ENCODE measurements around the gene LARGE1. TPM values are rescaled to one million over a fixed set of nuclear protein-coding genes. Genes with fewer than 3 reads are reported as not detected.

The LARGE1 gene
- total RNA-seq, 1 donor from 2014 or later = 0.47 TPM

GRCh38 chr22:33691057-33691630 is 229.1 kb downstream of the LARGE1 start:
- DNase-seq = no peak
- Mint-ChIP-seq H3K9me3 (peaks cover 22% of the 10 kb centered on the region), H3K36me3 (ENCODE audit: low read depth) (no peaks in the 10 kb centered on the region), H3K4me1 (no peaks in the 10 kb centered on the region), H3K27ac (no peak overlapping the region), H3K27me3 (no peaks in the 10 kb centered on the region), H3K4me3 (no peak overlapping the region)
- intact Hi-C loops (cut with micrococcal nuclease) = no loop called here

GRCh38 chr22:33688903-33689302 is 231.4 kb downstream of the LARGE1 start:
- Mint-ChIP-seq H3K4me3 (no peak overlapping the region), H3K27ac (no peak overlapping the region), H3K36me3 (ENCODE audit: low read depth) (no peaks in the 10 kb centered on the region), H3K4me1 (no peaks in the 10 kb centered on the region), H3K27me3 (no peaks in the 10 kb centered on the region), H3K9me3 (peaks cover 22% of the 10 kb centered on the region)
- no peak for DNase-seq
- intact Hi-C loops (cut with micrococcal nuclease) = no loop called here

DNA sequence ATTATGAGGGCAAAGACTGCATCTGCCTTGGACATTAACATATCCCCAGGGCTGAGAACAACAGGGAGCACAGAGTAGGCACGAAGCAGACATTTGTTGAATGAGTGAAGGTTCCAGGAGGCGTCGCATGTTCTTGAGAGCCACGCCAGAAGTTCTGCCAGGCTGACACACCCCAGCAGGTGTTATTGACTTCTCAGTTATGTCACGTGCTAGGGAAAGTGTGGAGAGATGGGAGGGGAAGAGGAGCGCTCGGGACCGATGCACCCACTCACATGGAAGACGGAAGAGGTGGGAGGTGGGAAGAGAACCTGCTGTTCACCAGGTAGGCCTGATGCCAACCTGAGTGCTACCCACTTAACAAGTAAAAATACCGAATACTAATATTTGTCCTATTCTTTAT is 232.8 kb downstream of the LARGE1 start:
- H3K4me1 Mint-ChIP-seq = no peaks in the 10 kb centered on the region
- no peak for DNase-seq
- intact Hi-C loops (cut with micrococcal nuclease) = no loop called here
- no peaks in the 10 kb centered on the region for H3K36me3 Mint-ChIP-seq (ENCODE audit: low read depth)
- peaks cover 19% of the 10 kb centered on the region for H3K9me3 Mint-ChIP-seq
- no peaks in the 10 kb centered on the region for H3K27me3 Mint-ChIP-seq
- H3K27ac Mint-ChIP-seq = no peak overlapping the region
- H3K4me3 Mint-ChIP-seq = no peak overlapping the region

GRCh38 chr22:33684087-33684486 is 236.2 kb downstream of the LARGE1 start:
- no peak overlapping the region for H3K4me3 Mint-ChIP-seq
- H3K27me3 Mint-ChIP-seq = no peaks in the 10 kb centered on the region
- H3K9me3 Mint-ChIP-seq = peaks cover 14% of the 10 kb centered on the region
- intact Hi-C loops (cut with micrococcal nuclease) = no loop called here
- no peak for DNase-seq
- H3K36me3 Mint-ChIP-seq (ENCODE audit: low read depth) = no peaks in the 10 kb centered on the region
- no peak overlapping the region for H3K27ac Mint-ChIP-seq
- H3K4me1 Mint-ChIP-seq = no peaks in the 10 kb centered on the region

DNA sequence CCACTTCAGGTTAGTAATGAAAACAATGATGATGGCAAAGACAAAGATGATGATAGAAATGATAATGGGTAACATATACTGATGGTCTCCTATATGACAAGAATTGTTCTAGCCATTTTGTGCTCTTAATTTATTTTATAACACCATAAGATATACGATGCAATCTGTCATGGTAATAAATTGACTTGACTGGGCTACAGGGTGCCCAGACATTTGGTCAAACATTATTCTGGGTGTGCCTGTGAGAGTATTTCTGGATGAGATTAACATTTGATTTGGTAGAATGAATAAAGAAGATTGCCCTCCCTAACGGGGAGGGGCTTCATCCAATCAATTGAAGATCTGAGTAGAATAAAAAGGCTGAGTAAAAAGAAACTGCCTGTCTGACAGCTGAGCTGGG is 237.3 kb downstream of the LARGE1 start:
- H3K4me3 Mint-ChIP-seq = no peak overlapping the region
- H3K9me3 Mint-ChIP-seq = peaks cover 20% of the 10 kb centered on the region
- H3K27me3 Mint-ChIP-seq = no peaks in the 10 kb centered on the region
- no peak for DNase-seq
- no peak overlapping the region for H3K27ac Mint-ChIP-seq
- H3K36me3 Mint-ChIP-seq (ENCODE audit: low read depth) = no peaks in the 10 kb centered on the region
- no peaks in the 10 kb centered on the region for H3K4me1 Mint-ChIP-seq
- intact Hi-C loops (cut with micrococcal nuclease) = no loop called here

- Mint-ChIP-seq H3K4me1 (no peaks in the 10 kb centered on the region), H3K27me3 (no peaks in the 10 kb centered on the region), H3K27ac (no peak overlapping the region), H3K36me3 (ENCODE audit: low read depth) (no peaks in the 10 kb centered on the region), H3K4me3 (no peak overlapping the region), H3K9me3 (peaks cover 23% of the 10 kb centered on the region)
- no peak for DNase-seq
- intact Hi-C loops (cut with micrococcal nuclease) = no loop called here
Observed at GRCh38 chr22:33680632-33681031, 239.6 kb downstream of the LARGE1 start.

- Mint-ChIP-seq H3K4me1 (no peaks in the 10 kb centered on the region), H3K9me3 (peaks cover 29% of the 10 kb centered on the region), H3K36me3 (ENCODE audit: low read depth) (no peaks in the 10 kb centered on the region), H3K4me3 (no peak overlapping the region), H3K27me3 (no peaks in the 10 kb centered on the region), H3K27ac (no peak overlapping the region)
- intact Hi-C loops (cut with micrococcal nuclease) = no loop called here
- DNase-seq = no peak
Observed at GRCh38 chr22:33678523-33678922, 241.8 kb downstream of the LARGE1 start.

- intact Hi-C loops (cut with micrococcal nuclease) = no loop called here
- Mint-ChIP-seq H3K27me3 (no peaks in the 10 kb centered on the region), H3K4me1 (no peaks in the 10 kb centered on the region), H3K9me3 (peaks cover 26% of the 10 kb centered on the region), H3K36me3 (ENCODE audit: low read depth) (no peaks in the 10 kb centered on the region), H3K4me3 (no peak overlapping the region), H3K27ac (no peak overlapping the region)
- DNase-seq = no peak
Observed at GRCh38 chr22:33677536-33677935, 242.7 kb downstream of the LARGE1 start.

GRCh38 chr22:33674357-33674756 is 245.9 kb downstream of the LARGE1 start:
- intact Hi-C loops (cut with micrococcal nuclease) = no loop called here
- Mint-ChIP-seq H3K36me3 (ENCODE audit: low read depth) (no peaks in the 10 kb centered on the region), H3K9me3 (peaks cover 22% of the 10 kb centered on the region)

DNA sequence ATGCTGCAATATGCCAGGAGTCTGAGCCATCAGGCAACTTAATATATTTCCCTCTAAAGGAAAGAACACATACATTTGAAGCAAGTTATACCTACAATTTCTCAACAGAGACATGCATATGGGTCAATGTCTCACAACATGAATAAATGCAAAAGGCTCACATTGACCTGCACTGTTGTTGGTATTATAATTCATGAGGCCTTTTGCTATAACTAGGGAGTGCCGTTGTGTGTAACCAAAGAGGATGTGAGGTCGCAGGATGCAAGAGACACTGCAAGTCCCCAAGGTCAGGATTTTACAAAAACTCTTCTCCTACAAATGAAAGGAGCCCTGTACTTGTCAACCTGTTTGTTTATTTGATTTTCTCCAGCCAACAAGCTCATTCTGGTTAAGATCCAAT is 250.5 kb downstream of the LARGE1 start:
- Mint-ChIP-seq H3K27me3 (no peaks in the 10 kb centered on the region), H3K4me1 (no peaks in the 10 kb centered on the region), H3K9me3 (peaks cover 11% of the 10 kb centered on the region), H3K36me3 (ENCODE audit: low read depth) (no peaks in the 10 kb centered on the region), H3K4me3 (no peak overlapping the region), H3K27ac (no peak overlapping the region)
- intact Hi-C loops (cut with micrococcal nuclease) = no loop called here
- no peak for DNase-seq

More at GRCh38 chr22:33674357-33674756, 245.9 kb downstream of the LARGE1 start:
- Mint-ChIP-seq H3K4me3 (no peak overlapping the region), H3K27me3 (no peaks in the 10 kb centered on the region), H3K27ac (no peak overlapping the region), H3K4me1 (no peaks in the 10 kb centered on the region)
- no peak for DNase-seq

GRCh38 chr22:33666961-33667619 is 253.2 kb downstream of the LARGE1 start:
- Mint-ChIP-seq H3K4me3 (no peak overlapping the region), H3K27ac (no peak overlapping the region), H3K4me1 (no peaks in the 10 kb centered on the region), H3K27me3 (no peaks in the 10 kb centered on the region), H3K9me3 (peaks cover 6% of the 10 kb centered on the region), H3K36me3 (ENCODE audit: low read depth) (no peaks in the 10 kb centered on the region)
- intact Hi-C loops (cut with micrococcal nuclease) = no loop called here
- no peak for DNase-seq

DNA sequence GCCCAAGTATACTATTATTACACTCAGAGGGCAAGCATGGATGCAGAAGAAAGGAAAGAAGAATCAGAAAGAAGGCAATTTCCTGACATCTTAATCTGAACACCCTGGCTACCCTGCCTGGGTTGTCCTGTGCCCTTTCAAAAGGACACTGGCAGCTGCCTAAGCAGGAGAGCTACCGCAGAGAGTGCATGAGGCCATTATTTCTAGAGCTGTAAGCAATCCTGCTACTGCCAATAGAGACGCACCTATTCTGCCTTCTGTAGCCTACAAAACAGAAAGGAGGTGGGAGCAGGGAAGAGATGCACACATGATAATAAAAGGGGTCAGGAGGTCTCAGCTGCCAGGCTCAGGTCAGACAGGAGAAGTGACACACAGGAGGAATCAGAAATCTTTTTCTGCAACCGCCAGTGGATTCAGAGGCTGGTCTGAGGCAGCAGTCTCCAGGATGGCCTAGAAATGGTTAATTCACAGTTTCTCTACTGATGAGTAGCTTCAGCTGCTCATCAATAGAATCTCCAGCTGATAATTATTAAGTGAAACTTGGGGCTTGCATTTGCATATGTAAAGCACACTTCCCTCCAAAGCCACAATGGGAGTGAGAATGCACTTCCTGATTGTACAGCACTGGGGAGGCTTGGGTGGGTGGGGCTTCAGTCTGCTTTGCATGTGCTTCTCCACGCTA is 253.9 kb downstream of the LARGE1 start:
- intact Hi-C loops (cut with micrococcal nuclease) = no loop called here
- no peak for DNase-seq
- Mint-ChIP-seq H3K36me3 (ENCODE audit: low read depth) (no peaks in the 10 kb centered on the region), H3K27ac (no peak overlapping the region), H3K4me3 (no peak overlapping the region), H3K4me1 (no peaks in the 10 kb centered on the region), H3K27me3 (no peaks in the 10 kb centered on the region), H3K9me3 (peaks cover 6% of the 10 kb centered on the region)

GRCh38 chr22:33659448-33659847 is 260.8 kb downstream of the LARGE1 start:
- peaks cover 26% of the 10 kb centered on the region for H3K9me3 Mint-ChIP-seq
- DNase-seq = no peak
- no peaks in the 10 kb centered on the region for H3K4me1 Mint-ChIP-seq
- intact Hi-C loops (cut with micrococcal nuclease) = no loop called here
- H3K4me3 Mint-ChIP-seq = no peak overlapping the region
- H3K27ac Mint-ChIP-seq = no peak overlapping the region
- no peaks in the 10 kb centered on the region for H3K36me3 Mint-ChIP-seq (ENCODE audit: low read depth)
- no peaks in the 10 kb centered on the region for H3K27me3 Mint-ChIP-seq

DNA sequence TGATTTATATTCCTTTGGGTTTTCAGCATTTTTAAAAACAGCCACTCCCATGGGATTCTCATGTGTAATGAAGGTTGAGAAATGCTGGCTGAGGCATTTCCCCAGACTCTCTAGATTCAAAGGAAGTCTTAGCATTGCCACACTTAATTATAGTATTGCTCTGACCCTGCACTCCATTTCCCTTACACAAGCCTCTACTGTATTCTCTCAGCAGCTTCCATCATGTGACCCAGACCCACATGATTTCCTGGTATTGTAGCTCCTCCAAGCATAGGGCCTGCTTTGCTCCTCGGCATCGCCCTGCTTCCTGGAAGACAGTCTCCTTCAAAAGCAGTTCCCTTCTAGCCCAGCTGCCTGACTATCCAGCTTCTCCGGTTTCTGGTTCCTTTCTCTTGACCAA is 261.5 kb downstream of the LARGE1 start:
- no peak for DNase-seq
- H3K27ac Mint-ChIP-seq = no peak overlapping the region
- intact Hi-C loops (cut with micrococcal nuclease) = no loop called here
- H3K36me3 Mint-ChIP-seq (ENCODE audit: low read depth) = no peaks in the 10 kb centered on the region
- no peaks in the 10 kb centered on the region for H3K4me1 Mint-ChIP-seq
- H3K27me3 Mint-ChIP-seq = no peaks in the 10 kb centered on the region
- peaks cover 26% of the 10 kb centered on the region for H3K9me3 Mint-ChIP-seq
- no peak overlapping the region for H3K4me3 Mint-ChIP-seq
